ENCODE results near the gene TRIM2. TPM values are rescaled to one million over a fixed set of nuclear protein-coding genes. Genes with fewer than 3 reads are reported as not detected.

TRIM2 gene
- polyA plus RNA-seq, 1 of the 3 experiments (the other 2 are of a cell fraction): 16.4 TPM

- no peak overlapping the region for H3K4me2 ChIP-seq
- ChIA-PET CTCF (interaction anchor here (1.6 to 3.5 kb wide), 2 partner anchors 11 to 13 kb away, joined by 4 to 13 read pairs; no protein-coding TSS in a partner anchor), POLR2A (no interaction called here)
- H3K4me1 ChIP-seq (ENCODE audit: control insufficient read depth in 1 of 2, insufficient read depth in 2 of 2, low read depth in 1 of 2, low read length in 1 of 2): peaks cover 0 to 2% of the 10 kb centered on the region in 2 experiments; a peak in 1 of 4 replicates
- H3K4me3 ChIP-seq (ENCODE audit: low read depth in 2 of 2, low read length in 1 of 2): no peak overlapping the region
- WGBS (ENCODE audit: low lambda C conversion rate): 83% methylated on average over 5 of the region's 5 CpGs
- H3K27me3 ChIP-seq (ENCODE audit: insufficient read depth): no peaks in the 10 kb centered on the region
- H3K9me2 ChIP-seq: no peaks in the 10 kb centered on the region
- TF ChIP-seq MAX (IDR thresholded peaks at IDR 0.05; ENCODE audit: low read depth) (no peak), TEAD4 (IDR thresholded peaks at IDR 0.05; ENCODE audit: borderline replicate concordance, insufficient read depth) (no peak), SIN3A (IDR thresholded peaks at IDR 0.05; ENCODE audit: borderline replicate concordance, low read depth, low read length) (no peak), EP300 (IDR thresholded peaks at IDR 0.05; ENCODE audit: borderline replicate concordance in 1 of 2, low read depth in 1 of 2, low read length in 1 of 2) (no peak), RFX5 (IDR thresholded peaks at IDR 0.05; ENCODE audit: low read length) (no peak), POLR2AphosphoS5 (IDR thresholded peaks at IDR 0.05; ENCODE audit: low read depth, low read length) (no peak), GABPA (IDR thresholded peaks at IDR 0.05; ENCODE audit: low read depth) (no peak), NRF1 (IDR thresholded peaks at IDR 0.05; ENCODE audit: low read depth, low read length) (no peak), FOSL2 (IDR thresholded peaks at IDR 0.05; ENCODE audit: borderline replicate concordance, low read depth) (no peak), USF2 (IDR thresholded peaks at IDR 0.05; ENCODE audit: borderline replicate concordance, low read depth, low read length) (no peak)
- TF ChIP-seq, protein P1, sequence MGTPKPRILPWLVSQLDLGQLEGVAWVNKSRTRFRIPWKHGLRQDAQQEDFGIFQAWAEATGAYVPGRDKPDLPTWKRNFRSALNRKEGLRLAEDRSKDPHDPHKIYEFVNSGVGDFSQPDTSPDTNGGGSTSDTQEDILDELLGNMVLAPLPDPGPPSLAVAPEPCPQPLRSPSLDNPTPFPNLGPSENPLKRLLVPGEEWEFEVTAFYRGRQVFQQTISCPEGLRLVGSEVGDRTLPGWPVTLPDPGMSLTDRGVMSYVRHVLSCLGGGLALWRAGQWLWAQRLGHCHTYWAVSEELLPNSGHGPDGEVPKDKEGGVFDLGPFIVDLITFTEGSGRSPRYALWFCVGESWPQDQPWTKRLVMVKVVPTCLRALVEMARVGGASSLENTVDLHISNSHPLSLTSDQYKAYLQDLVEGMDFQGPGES (IDR thresholded peaks at IDR 0.05; ENCODE audit: low read depth, low read length): no peak
- H3K9ac ChIP-seq: no peak overlapping the region
- no peak for DNase-seq
- H2AFZ ChIP-seq (ENCODE audit: low read depth): no peak overlapping the region
- H4K20me1 ChIP-seq (ENCODE audit: insufficient read depth): no peaks in the 10 kb centered on the region
- H3K79me2 ChIP-seq (ENCODE audit: insufficient read depth): no peaks in the 10 kb centered on the region
- no peaks in the 10 kb centered on the region for H3K9me3 ChIP-seq
- H3K27ac ChIP-seq (ENCODE audit: low read depth in 2 of 2, low read length in 1 of 2): no peak overlapping the region
- no peaks in the 10 kb centered on the region for H3K36me3 ChIP-seq (replicated peaks in 1 of 2; ENCODE audit: control insufficient read depth in 1 of 2, insufficient read depth in 2 of 2, low read length in 1 of 2)
- no peaks in the 10 kb centered on the region for H3F3A ChIP-seq (replicated peaks; ENCODE audit: insufficient read depth)
These were observed 6.9 kb upstream of the TRIM2 start for GRCh38 chr4:153197301-153197700.

DNA sequence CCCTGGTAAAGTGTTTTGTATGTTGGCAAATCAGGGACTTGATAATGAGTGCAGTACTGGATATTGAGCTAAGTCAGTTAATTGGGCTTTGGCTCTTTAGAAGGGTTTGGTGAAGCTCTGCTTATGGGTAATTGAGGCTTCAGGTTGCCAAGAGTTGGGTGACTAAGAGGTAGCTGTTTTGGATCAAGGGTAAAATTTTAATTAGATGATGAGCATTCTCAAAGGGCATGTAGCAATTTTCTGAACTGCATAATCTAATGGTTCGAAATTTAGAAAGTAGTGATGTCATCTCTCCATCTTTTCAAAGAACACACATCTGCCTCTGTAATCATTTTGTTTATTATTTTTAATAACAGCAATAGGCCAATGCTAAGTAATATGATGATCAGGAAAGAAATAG is 5.5 kb upstream of the TRIM2 start:
- Histone ChIP-seq H3K27me3 (ENCODE audit: insufficient read depth) (no peaks in the 10 kb centered on the region), H3K36me3 (replicated peaks in 1 of 2; ENCODE audit: control insufficient read depth in 1 of 2, insufficient read depth in 2 of 2, low read length in 1 of 2) (no peaks in the 10 kb centered on the region), H3K9me2 (no peaks in the 10 kb centered on the region), H3K9ac (no peak overlapping the region), H4K20me1 (ENCODE audit: insufficient read depth) (no peaks in the 10 kb centered on the region), H3K4me3 (ENCODE audit: low read depth in 2 of 2, low read length in 1 of 2) (no peak overlapping the region), H3K27ac (ENCODE audit: low read depth in 2 of 2, low read length in 1 of 2) (no peak overlapping the region), H3K4me1 (ENCODE audit: control insufficient read depth in 1 of 2, insufficient read depth in 2 of 2, low read depth in 1 of 2, low read length in 1 of 2) (peaks cover 0 to 2% of the 10 kb centered on the region in 2 experiments; a peak in 1 of 4 replicates), H3K4me2 (no peak overlapping the region), H2AFZ (ENCODE audit: low read depth) (no peak overlapping the region), H3F3A (replicated peaks; ENCODE audit: insufficient read depth) (no peaks in the 10 kb centered on the region), H3K79me2 (ENCODE audit: insufficient read depth) (no peaks in the 10 kb centered on the region), H3K9me3 (no peaks in the 10 kb centered on the region)
- ChIA-PET CTCF (interaction anchor here (3.5 kb wide), 1 partner anchor 9 kb away, joined by 13 read pairs; no protein-coding TSS in a partner anchor), POLR2A (interaction anchor here (1.0 kb wide), 1 partner anchor 24 kb away, joined by 4 read pairs; no protein-coding TSS in a partner anchor)
- TF ChIP-seq FOXJ3 (CRISPR knock-in tag; IDR thresholded peaks at IDR 0.05) (no peak), USF2 (IDR thresholded peaks at IDR 0.05; ENCODE audit: borderline replicate concordance, low read depth, low read length) (no peak), USF1 (IDR thresholded peaks at IDR 0.05; ENCODE audit: borderline replicate concordance, low read depth) (no peak), FOXM1 (IDR thresholded peaks at IDR 0.05; ENCODE audit: low read depth) (no peak), MEF2A (IDR thresholded peaks at IDR 0.05; ENCODE audit: borderline replicate concordance, low read depth) (no peak), POLR2AphosphoS5 (IDR thresholded peaks at IDR 0.05; ENCODE audit: low read depth, low read length) (no peak), FOSL2 (IDR thresholded peaks at IDR 0.05; ENCODE audit: borderline replicate concordance, low read depth) (no peak), EZH2phosphoT487 (IDR thresholded peaks at IDR 0.05; ENCODE audit: borderline replicate concordance, low read depth) (no peak), GATA2 (CRISPR knock-in tag; IDR thresholded peaks at IDR 0.05) (no peak), MAX (IDR thresholded peaks at IDR 0.05; ENCODE audit: low read depth) (no peak)
- TF ChIP-seq, protein P2, sequence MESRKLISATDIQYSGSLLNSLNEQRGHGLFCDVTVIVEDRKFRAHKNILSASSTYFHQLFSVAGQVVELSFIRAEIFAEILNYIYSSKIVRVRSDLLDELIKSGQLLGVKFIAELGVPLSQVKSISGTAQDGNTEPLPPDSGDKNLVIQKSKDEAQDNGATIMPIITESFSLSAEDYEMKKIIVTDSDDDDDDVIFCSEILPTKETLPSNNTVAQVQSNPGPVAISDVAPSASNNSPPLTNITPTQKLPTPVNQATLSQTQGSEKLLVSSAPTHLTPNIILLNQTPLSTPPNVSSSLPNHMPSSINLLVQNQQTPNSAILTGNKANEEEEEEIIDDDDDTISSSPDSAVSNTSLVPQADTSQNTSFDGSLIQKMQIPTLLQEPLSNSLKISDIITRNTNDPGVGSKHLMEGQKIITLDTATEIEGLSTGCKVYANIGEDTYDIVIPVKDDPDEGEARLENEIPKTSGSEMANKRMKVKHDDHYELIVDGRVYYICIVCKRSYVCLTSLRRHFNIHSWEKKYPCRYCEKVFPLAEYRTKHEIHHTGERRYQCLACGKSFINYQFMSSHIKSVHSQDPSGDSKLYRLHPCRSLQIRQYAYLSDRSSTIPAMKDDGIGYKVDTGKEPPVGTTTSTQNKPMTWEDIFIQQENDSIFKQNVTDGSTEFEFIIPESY (IDR thresholded peaks at IDR 0.05; ENCODE audit: borderline replicate concordance, low read depth): no peak
- TF ChIP-seq, protein P1 (IDR thresholded peaks at IDR 0.05; ENCODE audit: low read depth, low read length): no peak
- DNase-seq: no peak
- WGBS (ENCODE audit: low lambda C conversion rate): 33% methylated on average over 1 of the region's 1 CpG
